SIG-M5 treated with dmso at 0.1 percent for 504 hours (cell line): ENCODE data around the gene CCDC34.

Experiments
- DNase-seq: peaks from one replicate; lab custom pipeline; 2025; ENCODE audit not compliant: unreplicated experiment; lab: John Stamatoyannopoulos, UW

CCDC34 gene, protein sequence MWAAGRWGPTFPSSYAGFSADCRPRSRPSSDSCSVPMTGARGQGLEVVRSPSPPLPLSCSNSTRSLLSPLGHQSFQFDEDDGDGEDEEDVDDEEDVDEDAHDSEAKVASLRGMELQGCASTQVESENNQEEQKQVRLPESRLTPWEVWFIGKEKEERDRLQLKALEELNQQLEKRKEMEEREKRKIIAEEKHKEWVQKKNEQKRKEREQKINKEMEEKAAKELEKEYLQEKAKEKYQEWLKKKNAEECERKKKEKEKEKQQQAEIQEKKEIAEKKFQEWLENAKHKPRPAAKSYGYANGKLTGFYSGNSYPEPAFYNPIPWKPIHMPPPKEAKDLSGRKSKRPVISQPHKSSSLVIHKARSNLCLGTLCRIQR

DNA sequence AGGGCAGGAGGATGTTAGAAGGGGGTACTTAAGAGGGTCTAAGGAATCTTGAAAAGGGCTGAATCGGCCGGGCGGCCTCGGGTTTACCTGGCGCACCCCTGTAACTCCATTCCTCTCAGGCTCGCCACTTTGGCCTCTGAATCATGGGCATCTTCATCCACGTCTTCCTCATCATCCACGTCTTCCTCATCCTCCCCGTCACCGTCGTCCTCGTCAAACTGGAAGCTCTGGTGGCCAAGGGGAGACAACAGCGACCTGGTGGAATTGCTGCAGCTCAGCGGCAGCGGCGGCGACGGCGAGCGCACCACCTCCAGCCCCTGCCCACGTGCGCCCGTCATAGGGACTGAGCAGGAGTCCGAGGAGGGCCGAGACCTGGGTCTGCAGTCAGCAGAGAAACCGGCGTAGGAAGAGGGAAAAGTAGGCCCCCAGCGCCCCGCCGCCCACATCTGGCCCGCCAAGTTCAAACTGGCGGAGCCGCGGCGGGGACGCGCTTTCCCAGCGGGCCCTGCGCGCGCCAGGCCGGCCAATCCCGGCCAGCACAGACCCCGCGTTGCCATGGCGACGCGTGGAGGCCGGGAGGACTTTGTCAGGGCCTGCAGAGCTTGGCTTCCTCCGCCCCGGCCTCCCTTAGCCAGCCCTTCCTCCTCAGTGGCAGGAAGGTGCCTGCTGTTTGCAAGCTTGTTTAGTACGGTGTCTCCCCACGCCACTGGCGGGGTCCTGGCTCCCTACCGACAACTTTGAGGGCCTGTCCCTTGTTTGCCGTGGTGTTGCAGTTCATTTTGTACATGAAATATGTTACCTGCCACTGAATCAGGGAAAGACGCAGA is at the start of gene CCDC34:
Gene CCDC34, minus strand, starts transcription at position 467 of the 827 bp plus-strand sequence. Its CDS starts 21 bp downstream, at position 446.
- DNase-seq = peak; percentile 80

DNA sequence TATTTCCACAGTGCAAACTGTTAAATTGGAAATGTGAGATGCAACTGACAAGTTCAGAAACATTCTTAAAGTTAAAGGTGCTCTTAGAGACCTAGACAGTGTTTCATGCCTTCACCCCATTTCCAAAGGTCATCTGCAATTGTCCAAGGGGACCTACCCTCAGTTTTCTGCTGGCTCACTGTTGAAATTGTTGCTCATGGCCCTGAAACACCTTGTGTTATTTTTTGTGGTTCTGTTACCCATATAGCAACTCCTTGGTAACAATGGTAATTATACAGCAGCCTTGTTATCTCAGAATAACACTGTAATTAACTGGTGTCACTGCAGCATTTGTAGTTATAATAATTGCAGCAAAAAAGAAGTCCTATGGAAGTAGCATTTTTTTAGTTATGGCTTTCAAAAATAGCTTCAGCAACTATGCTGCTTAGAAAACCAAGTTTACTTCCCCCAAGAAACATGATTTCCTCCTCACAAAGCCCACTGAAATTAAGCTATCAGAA is 49.2 kb upstream of the CCDC34 start:
- DNase-seq = no peak

DNA sequence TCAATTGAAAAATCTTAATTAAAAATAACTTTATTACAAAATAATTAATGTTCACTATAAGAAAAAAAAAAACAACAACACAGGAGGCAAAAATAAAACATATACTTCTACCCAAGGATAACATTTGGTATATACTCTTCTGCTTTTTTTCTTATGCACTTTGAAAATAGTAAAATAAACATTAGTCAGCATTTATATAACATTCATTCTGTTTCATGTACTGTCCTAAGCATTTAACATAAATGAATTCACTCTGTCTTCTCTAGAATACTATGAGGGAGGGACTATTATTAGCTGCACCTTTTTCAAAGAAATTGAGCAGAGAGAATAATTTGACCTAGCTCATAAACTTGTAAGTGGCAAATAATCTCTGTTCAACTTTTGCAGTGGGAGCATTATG is 48.3 kb upstream of the CCDC34 start:
- no peak for DNase-seq

DNA sequence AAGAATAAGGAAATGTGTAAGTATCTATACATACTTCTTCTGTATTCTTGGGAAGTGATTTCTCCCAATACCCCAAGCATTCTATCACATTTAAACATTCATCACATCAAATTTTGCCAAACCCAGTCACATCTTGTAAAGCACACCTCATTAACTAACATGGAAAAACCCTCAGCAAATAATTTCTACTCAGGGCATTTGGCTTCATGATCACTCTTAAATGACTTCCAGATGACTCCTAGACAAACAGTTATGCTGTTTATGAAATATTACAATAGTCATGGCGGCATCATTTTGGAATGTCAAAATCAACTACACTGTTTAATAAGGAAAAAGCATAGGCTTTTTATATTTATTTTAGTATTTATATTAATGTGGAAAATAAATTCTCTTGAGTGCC is 47.3 kb upstream of the CCDC34 start:
- no peak for DNase-seq

DNA sequence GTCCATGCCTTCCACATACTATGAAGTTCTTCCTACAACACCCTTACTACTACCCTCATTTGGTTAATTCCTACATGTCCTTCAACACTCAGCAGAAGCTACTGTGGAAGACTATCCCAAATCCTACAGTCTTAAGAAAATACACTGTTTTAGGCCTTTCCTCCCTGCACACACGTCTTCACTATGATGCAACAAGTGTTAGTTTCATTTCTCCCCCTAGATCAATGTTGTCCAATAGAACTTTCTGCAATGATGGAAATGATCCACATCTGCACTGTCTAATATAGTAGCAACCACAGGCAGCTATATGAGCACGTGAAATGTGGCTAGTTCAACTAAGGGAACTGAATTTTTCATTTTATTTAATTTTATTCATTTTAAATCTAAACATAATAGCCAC is 46.7 kb upstream of the CCDC34 start:
- DNase-seq = peak; percentile 68

DNA sequence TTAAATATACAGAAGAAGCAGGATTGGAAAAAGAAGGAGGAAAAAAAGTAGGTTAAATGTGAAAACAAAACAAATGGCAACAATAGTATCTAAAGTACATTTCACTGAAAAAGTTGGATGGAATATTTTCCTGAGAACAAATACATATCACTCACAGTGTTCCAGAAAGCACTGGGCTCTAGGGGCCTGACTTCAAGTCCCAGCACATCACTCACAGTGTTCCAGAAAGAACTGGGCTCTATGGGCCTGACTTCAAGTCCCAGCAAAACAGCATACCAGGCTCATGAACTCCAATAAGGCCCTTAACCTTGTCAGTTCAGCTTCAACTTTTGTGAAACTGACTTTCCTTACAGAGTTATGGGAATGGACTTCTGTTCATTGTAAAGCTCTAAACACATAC is 46.0 kb upstream of the CCDC34 start:
- no peak for DNase-seq

DNA sequence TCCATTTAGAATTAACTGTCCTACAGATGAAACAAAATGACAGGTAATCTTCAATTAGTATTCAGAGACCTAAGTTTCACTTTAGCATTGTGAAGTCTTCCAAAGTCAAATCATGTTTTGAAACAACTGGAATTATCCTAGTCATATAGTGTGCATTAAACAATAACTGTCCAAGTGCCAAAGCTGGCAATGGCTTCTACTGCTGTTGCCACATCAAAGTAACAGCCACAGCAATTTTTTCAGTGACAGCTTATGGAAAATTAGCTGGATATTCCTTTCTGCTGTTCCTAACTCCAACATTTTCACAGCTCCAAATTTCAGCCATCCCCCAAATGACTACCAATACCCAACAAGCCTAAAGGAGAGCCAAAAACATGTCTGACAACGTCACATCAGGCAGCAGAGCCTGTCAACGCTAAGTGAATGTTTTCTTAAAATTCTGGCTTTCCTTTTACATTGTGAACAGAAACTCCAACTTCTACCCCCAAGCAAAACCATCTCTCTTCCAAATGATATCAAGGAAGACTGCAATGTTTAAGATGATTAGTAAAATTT is 45.3 kb upstream of the CCDC34 start:
- no peak for DNase-seq

DNA sequence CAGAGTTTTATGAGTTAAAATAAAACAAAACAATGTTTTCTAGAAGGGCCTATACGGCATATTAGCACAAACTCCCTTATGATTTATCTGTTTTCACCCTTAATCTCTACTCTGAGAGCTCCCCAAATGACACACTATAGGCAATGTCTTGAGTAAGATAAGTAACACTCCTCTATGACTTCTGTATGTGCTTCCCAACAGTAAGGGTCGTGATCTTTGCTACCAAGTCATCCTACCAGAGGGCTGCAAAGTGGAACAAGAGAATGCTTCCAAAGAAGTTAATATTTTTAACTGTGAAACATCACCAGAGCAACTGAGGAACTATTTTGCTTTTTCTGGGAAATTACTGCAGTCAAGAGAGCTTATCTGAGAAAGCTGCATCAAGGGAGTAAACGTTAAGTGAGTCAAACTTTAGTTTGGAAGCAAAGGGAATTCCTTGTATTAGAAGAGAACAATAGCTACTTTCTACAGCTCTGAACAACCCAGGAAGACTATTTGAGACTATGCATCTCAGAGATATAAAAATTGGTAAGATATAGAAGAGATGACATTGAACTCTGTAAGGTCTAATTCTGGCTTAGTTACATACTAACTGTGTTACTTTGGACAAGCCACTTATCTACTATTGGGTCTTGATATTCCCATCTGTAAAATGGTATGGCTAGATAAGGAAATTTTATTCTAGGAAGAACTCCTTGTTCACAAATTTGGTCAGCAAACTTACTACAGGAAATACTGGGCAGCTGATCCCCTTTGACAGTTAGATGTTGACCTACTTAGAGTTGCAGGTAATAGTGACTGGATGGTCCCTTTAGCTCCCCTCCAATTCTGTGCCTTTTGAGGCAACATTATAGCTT is 43.7 kb upstream of the CCDC34 start:
- DNase-seq = no peak

DNA sequence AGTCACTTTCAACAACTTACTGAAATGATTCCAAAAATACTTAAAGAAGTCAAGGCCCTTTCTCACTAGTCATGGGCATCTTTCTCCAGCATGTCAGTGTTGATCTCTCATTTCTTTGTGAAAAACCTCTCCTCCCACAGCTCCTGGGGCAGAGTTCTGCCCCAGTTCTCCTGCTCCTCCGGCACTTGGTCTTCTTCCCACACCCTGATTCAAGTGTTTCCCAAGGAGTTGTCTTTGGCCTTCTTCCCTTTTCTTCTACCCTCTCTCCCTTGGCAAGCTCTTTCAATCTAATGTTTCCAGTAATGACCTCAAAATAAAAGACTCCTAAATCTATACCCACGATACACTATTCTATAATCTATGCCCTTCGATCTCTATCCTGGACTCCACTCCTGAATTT is 42.1 kb upstream of the CCDC34 start:
- no peak for DNase-seq

DNA sequence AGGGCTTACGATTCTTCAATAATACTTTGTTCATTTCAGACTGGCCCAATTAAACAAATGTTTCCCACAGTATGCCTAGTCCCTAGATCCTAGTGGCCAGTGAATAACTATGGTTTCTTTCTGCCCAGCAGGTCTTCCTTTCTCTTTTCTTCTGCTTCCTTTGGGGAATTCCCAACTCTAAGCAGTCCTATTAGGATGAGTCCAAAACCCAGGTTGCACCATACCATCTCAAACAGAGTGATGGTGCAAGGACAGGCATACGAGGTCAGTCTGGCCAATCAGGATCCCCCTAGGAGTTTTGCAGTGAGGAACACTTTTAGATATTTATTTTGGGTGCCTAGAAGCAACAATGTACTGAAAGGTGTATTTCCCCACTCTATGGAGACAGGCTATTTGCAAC is 41.4 kb upstream of the CCDC34 start:
- DNase-seq = no peak

DNA sequence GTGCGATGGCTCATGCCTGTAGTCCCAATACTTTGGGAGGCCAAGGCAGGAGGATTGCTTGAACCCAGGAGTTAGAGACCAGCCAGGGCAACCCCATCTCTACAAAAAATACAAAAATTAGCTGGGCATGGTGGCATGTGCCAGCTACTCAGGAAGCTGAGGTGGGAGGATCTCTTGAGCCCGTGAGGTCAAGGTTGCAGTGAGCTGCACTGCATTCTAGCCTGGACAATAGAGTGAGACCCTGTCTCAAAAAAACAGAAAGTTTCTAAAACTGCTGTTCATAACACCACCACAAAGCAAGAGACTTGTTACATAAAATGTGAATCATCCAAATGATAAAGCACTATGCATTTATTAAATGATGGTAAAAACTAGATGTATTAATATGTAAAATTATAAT is 40.2 kb upstream of the CCDC34 start:
- DNase-seq = no peak

DNA sequence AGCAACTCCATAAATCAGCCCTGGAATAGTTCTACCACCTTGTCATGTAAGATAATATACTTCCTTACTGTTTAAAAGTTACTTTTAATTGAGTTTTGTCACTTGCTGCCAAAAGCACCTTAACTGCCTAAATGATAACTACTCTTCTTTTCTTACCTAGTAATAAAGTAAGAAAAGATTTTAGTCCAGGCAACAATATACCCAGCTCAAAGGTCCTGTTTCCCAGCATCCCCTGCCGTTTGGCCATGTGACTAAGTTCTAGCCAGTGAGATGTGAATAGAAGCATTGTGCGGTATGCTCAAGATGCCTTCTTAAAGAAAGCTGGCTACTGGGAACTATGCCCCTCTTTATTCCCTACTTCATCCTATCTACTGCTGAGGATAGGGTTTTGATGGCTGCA is 39.4 kb upstream of the CCDC34 start:
- DNase-seq = no peak

DNA sequence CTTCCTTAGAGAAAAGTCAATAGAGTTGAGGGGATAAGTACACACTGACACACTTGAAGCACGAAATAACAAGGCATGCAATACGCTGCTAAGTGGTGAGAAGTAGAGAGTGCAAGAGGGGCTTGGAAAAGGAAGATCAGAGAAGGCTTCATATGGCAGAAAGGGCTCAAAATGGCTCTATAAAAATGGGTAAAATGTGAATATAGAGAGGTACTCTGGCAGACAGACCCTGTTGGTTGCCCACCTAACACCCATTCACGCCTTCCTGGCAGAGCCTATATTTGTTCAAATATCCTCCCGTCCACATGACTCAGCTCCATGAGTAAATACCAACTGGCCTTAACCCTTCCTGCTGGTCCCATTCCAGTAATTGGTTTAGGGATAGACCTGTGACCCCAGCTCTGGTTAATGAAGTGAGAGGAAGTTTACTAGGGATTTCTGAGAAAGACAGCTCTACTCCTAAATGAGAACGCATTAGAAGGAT is 38.9 kb upstream of the CCDC34 start:
- no peak for DNase-seq

DNA sequence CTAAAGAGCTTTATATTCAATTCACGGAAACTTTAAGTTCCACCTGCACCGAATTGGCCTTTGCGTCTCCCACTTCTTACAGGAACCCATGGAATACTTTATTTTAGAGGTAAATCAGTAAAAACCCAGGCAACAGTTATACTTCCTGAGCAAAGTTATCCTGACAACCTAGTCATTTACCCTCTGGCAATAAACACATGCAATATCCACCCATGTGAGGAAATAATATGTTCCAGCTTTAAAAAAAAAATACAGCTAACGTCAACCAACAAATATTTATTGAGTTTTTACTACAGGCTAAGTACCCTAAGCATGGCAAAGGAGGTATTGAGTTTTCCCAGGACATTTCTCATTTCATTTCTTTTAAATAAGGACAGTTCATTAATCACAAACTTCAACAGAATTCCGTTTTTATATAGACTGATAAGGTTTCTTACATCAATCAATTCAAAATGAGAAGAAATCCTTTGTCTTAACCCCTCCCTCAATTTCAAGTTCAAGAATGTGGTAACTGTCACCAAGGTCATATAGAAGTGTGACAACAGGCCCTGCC is 38.3 kb upstream of the CCDC34 start:
- DNase-seq = no peak

DNA sequence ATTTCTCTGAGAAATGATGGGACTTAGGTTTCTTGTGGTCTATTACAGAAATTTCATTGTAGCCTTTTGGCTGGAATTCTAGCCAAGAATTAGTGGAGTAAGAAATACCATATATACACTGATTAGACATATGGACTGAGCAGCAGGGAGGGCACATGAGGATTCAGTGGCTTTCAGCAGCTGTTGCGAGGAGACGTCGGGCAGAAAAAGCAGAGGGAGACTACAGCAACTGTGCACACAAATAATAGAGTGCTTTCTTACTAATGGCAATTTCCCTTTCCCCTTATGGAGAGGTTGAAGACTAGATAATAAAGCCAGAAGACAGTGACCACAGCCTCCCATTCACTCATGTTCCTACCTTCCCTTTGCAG is 35.4 kb upstream of the CCDC34 start:
- no peak for DNase-seq

DNA sequence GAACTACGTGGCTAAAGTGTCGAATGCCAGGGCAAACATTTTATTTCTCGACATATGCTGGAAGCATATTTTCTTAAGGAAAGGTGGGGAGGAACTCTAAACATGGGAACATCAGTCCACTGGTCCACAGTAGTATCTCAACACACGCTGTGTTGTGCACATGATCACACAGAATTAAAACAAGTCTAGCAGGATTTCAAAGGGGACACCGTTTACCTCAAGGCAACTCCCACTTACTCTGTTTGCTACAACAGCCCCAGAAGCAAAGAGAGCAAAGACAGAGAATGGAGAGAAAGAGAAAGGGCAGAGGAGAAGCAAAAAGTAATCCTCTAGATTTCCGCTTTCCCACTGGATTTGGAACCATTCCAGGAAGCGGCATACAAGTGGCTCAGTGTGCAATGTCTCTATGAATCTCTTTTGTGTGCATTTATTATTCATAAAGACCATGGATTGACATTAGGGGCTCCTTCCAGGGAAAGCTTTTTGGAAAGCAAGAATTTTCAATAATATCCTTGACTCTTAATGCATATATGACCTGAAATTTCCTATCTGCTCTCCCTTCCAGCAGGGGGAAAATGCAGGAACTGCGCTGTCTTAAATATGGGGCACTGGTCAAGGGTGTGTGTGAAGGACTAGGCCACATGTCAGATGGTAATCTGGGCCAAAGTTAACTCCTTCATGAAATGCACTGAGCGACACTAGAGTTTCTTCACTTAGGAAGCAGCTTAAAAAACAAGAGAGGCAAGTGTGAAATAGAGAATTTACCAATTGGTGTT is 34.8 kb upstream of the CCDC34 start:
- DNase-seq = no peak

DNA sequence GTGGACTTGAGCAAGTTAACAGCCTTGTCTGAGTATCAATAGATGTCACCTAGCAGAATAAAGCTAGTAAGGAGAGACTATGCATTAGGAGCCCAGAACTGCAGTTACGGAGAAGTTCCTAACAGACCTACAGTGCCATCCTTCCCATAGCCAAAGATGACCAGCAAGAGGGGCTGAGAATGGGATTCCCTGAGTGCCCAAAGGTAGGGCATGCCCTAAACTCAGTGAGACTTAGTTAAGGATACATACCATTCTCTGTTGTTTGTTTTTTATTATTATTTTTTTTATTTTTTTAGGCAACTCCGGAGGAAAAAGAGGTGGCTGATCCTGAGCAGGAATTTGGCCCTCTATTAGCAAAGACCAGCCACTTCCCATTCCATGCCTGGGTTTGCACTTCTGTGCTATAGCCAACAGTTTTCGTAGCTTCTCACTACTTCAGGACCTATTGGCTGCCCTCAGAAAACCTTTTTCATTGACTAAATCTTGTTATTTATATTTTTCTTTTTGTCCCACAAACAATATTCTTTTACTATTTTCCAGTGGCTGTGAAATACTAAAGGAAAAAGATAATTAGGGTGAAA is 33.3 kb upstream of the CCDC34 start:
- DNase-seq = no peak

DNA sequence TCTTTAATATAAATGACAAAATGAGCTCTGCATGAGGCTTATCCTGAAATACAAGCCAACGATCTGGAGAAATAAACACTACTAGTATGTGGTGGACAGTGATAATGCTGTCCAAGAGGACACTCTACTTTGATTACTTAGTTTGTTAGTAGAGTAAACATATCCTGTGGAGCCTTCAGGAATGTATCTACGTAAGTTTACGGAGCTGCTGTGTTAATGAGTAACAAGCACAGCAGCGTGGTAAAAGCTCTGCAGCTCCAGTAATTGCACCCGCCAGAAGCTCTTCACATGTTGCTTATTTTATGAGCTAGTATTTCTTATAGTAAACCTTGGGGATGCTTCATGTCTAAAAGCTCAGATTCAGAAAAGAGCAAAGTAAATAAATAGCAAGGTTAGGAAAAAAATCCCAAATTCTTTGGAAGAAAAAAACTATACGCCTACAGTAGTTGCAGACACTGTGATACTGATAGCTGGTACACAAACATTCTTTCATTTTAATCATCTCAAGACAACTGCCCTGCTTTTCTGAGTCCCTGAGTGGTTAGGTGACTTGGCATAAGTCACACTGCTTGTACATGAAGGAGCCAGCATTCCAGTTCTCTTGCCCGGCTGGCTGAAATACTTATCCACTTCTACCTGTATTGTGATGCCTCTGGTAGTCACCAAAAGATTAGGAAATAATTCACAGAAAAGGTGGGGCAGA is 32.7 kb upstream of the CCDC34 start:
- no peak for DNase-seq

DNA sequence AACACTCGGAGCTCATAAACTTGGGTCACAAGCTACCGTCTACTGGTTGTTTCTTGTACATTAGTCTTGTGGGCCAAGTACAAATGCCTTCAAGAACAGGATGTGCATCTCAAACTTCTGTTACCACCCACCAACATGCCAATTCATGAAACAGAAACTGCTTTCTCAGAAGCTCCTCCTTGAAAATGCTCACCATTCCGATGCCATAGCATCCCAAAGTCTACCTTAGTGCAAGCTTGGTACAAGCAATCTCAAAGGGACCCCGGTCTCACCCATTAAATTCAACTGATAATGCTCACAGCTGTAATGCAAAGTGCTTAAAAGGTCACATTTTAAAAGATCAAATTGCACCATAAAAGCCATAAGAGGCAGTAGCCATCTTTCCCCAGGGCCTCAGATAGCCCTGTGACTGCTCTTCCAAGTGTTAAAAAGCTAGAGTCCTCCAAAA is 31.8 kb upstream of the CCDC34 start:
- DNase-seq = no peak
